Osteocyte (in vitro differentiated cells): Measurements from ENCODE around the gene SCN8A. TPM values are rescaled to one million over a fixed set of nuclear protein-coding genes. Genes with fewer than 3 reads are reported as not detected.

ENCODE experiments used
- DNase-seq: peaks from one replicate; pipeline ENCODE4 v3.0.0; 2021; ENCODE audit warnings: mixed read lengths; ENCODE audit not compliant: unreplicated experiment; ENCODE audit errors: extremely low spot score
- H3K27ac Mint-ChIP-seq: one replicate; pipeline ENCODE4 v1.8.0; 2021; ENCODE audit warnings: mild to moderate bottlenecking, mixed read lengths; ENCODE audit not compliant: unreplicated experiment
- H3K27me3 Mint-ChIP-seq: one replicate; pipeline ENCODE4 v1.8.0; 2021; ENCODE audit warnings: mixed read lengths; ENCODE audit not compliant: unreplicated experiment
- H3K36me3 Mint-ChIP-seq: one replicate; pipeline ENCODE4 v1.8.0; 2021; ENCODE audit warnings: mixed read lengths; ENCODE audit not compliant: unreplicated experiment
- H3K4me1 Mint-ChIP-seq: one replicate; pipeline ENCODE4 v1.8.0; 2021; ENCODE audit warnings: mixed read lengths; ENCODE audit not compliant: unreplicated experiment
- H3K4me3 Mint-ChIP-seq: one replicate; pipeline ENCODE4 v1.8.0; 2021; ENCODE audit warnings: mild to moderate bottlenecking, moderate library complexity, mixed read lengths; ENCODE audit not compliant: unreplicated experiment
- H3K9me3 Mint-ChIP-seq: one replicate; pipeline ENCODE4 v1.8.0; 2021; ENCODE audit warnings: mixed read lengths; ENCODE audit not compliant: unreplicated experiment
- total RNA-seq: library from RNA; stranded (reverse); gene quantifications from 2 replicates; pipeline ENCODE4 v1.2.1, GENCODE V29; 2021
- TF ChIP-seq, protein P1 (sequence below): fragments of 200-600 bp; sonication (generic); IDR thresholded peaks from 2 replicates; pipeline ENCODE4 v1.5.0; 2021; ENCODE audit warnings: antibody characterized with exemption, mild to moderate bottlenecking, moderate library complexity

The SCN8A gene
- total RNA-seq, 1 donor from 2014 or later = 1.5 TPM

- H3K27ac Mint-ChIP-seq = no peak overlapping the region
- no peaks in the 10 kb centered on the region for H3K27me3 Mint-ChIP-seq
- H3K9me3 Mint-ChIP-seq = no peaks in the 10 kb centered on the region
- DNase-seq = no peak
- TF ChIP-seq, protein P1, sequence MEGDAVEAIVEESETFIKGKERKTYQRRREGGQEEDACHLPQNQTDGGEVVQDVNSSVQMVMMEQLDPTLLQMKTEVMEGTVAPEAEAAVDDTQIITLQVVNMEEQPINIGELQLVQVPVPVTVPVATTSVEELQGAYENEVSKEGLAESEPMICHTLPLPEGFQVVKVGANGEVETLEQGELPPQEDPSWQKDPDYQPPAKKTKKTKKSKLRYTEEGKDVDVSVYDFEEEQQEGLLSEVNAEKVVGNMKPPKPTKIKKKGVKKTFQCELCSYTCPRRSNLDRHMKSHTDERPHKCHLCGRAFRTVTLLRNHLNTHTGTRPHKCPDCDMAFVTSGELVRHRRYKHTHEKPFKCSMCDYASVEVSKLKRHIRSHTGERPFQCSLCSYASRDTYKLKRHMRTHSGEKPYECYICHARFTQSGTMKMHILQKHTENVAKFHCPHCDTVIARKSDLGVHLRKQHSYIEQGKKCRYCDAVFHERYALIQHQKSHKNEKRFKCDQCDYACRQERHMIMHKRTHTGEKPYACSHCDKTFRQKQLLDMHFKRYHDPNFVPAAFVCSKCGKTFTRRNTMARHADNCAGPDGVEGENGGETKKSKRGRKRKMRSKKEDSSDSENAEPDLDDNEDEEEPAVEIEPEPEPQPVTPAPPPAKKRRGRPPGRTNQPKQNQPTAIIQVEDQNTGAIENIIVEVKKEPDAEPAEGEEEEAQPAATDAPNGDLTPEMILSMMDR = no peak
- H3K4me3 Mint-ChIP-seq = no peak overlapping the region
- no peaks in the 10 kb centered on the region for H3K36me3 Mint-ChIP-seq
- peaks cover 3% of the 10 kb centered on the region for H3K4me1 Mint-ChIP-seq
These were observed 72.4 kb downstream of the SCN8A start for GRCh38 chr12:51663390-51663789.

DNA sequence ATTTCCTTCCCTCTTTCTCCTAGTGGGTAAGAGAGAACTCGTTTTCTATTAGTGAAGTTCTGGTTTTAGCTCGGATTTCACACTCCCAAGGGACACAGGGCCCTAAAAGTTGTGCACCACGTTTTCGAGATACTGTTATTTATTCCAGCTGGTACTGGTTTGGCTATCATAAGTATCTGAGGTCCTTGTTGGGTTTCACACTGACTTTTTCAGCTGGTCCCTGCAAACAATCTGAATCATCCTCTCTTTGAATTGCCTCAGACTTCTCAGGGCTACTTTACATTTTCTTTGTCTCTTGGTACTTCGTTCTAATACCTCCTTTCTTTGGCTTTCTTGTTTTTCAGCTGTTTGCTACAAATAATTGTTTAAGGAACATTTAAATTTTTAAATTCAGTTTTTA is 75.7 kb downstream of the SCN8A start:
- TF ChIP-seq, protein P1 = no peak
- H3K27ac Mint-ChIP-seq = no peak overlapping the region
- no peak for DNase-seq
- H3K9me3 Mint-ChIP-seq = no peaks in the 10 kb centered on the region
- no peak overlapping the region for H3K4me3 Mint-ChIP-seq
- H3K27me3 Mint-ChIP-seq = no peaks in the 10 kb centered on the region
- peaks cover 3% of the 10 kb centered on the region for H3K4me1 Mint-ChIP-seq
- H3K36me3 Mint-ChIP-seq = no peaks in the 10 kb centered on the region

- DNase-seq = no peak
- H3K9me3 Mint-ChIP-seq = no peaks in the 10 kb centered on the region
- H3K4me1 Mint-ChIP-seq = no peaks in the 10 kb centered on the region
- H3K4me3 Mint-ChIP-seq = no peak overlapping the region
- no peaks in the 10 kb centered on the region for H3K27me3 Mint-ChIP-seq
- TF ChIP-seq, protein P1 = no peak
- H3K36me3 Mint-ChIP-seq = no peaks in the 10 kb centered on the region
- no peak overlapping the region for H3K27ac Mint-ChIP-seq
These were observed 76.2 kb downstream of the SCN8A start for GRCh38 chr12:51667269-51667668.

DNA sequence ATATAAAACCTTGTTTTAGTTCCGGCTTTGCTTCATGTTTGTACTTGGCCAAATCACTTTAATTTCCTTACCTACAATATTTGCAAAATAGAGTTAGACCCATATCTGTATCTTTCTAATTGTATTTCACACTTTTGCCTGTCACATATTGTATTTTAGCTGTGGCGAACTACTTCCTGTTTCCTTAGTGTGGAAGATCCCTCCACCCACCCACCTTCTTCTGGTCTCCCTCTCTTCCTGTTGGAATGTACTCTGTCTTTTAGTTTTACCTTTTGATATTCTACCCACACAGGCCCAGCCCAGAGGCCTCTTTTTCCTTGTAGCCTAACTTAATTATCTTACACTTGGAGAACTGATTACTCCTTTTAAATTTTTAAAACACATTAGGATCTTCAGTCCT is 78.2 kb downstream of the SCN8A start:
- no peaks in the 10 kb centered on the region for H3K36me3 Mint-ChIP-seq
- TF ChIP-seq, protein P1 = no peak
- no peaks in the 10 kb centered on the region for H3K27me3 Mint-ChIP-seq
- DNase-seq = no peak
- H3K9me3 Mint-ChIP-seq = no peaks in the 10 kb centered on the region
- H3K4me3 Mint-ChIP-seq = no peak overlapping the region
- no peak overlapping the region for H3K27ac Mint-ChIP-seq
- H3K4me1 Mint-ChIP-seq = no peaks in the 10 kb centered on the region

- TF ChIP-seq, protein P1 = no peak
- no peak for DNase-seq
- no peaks in the 10 kb centered on the region for H3K4me1 Mint-ChIP-seq
- no peaks in the 10 kb centered on the region for H3K9me3 Mint-ChIP-seq
- no peaks in the 10 kb centered on the region for H3K27me3 Mint-ChIP-seq
- no peak overlapping the region for H3K27ac Mint-ChIP-seq
- no peak overlapping the region for H3K4me3 Mint-ChIP-seq
- no peaks in the 10 kb centered on the region for H3K36me3 Mint-ChIP-seq
These were observed 79.0 kb downstream of the SCN8A start for GRCh38 chr12:51669996-51670395.
